Activated CD8-positive, alpha-beta T cell treated with anti-CD3 and anti-CD28 coated beads, Interleukin-2, amount 10 ng/mL, durations not matched to agents 7 days and 5 days (primary cell): ENCODE data around the gene CHMP3. TPM values are rescaled to one million over a fixed set of nuclear protein-coding genes. Genes with fewer than 3 reads are reported as not detected.
A peak's percentile ranks its signal among the peaks of the same experiment; 100 is the strongest.
"Not testable (repeated sequence)": the region's sequence is repeated elsewhere in the genome, so short reads cannot be mapped to it uniquely, and the experiment has no call there.

Source experiments
- ATAC-seq: fragments of 150-1000 bp; cut with Tn5 transposase; one replicate; pipeline ENCODE4 v1.10.0; 2021; ENCODE audit warnings: moderate library complexity
- CTCF ChIA-PET: fragments of 350-600 bp; sonication (Branson Sonifier 250); formaldehyde crosslinking; loops from one replicate; lab custom pipeline; 2021; ENCODE audit warnings: antibody characterized with exemption; lab: Charles Lee
- POLR2A ChIA-PET: fragments of 350-600 bp; sonication (Branson Sonifier 250); formaldehyde crosslinking; loops from one replicate; lab custom pipeline; 2021; ENCODE audit warnings: antibody characterized with exemption; lab: Charles Lee
- DNase-seq: peaks from one replicate; pipeline ENCODE4 v3.0.0-alpha.2; 2020
- H3K27ac Mint-ChIP-seq: one replicate; pipeline ENCODE4 v1.8.0; 2021; ENCODE audit warnings: mild to moderate bottlenecking, mixed read lengths
- H3K27me3 Mint-ChIP-seq: one replicate; pipeline ENCODE4 v1.8.0; 2021; ENCODE audit warnings: low read depth, mixed read lengths
- H3K36me3 Mint-ChIP-seq: one replicate; pipeline ENCODE4 v1.8.0; 2021; ENCODE audit warnings: low read depth, mixed read lengths
- H3K4me1 Mint-ChIP-seq: one replicate; pipeline ENCODE4 v1.8.0; 2021; ENCODE audit warnings: low read depth, mixed read lengths
- H3K4me3 Mint-ChIP-seq: one replicate; pipeline ENCODE4 v1.8.0; 2021; ENCODE audit warnings: mild to moderate bottlenecking, mixed read lengths
- H3K9me3 Mint-ChIP-seq: one replicate; pipeline ENCODE4 v1.8.0; 2022; ENCODE audit warnings: mixed read lengths; ENCODE audit not compliant: insufficient read depth
- total RNA-seq, 2 experiments: library from RNA; stranded (reverse); gene quantifications; one replicate each; pipeline ENCODE4 v1.2.3, GENCODE V29; 2021

The CHMP3 gene
- total RNA-seq = 10 to 100 TPM; 38.4 to 39.9 TPM

DNA sequence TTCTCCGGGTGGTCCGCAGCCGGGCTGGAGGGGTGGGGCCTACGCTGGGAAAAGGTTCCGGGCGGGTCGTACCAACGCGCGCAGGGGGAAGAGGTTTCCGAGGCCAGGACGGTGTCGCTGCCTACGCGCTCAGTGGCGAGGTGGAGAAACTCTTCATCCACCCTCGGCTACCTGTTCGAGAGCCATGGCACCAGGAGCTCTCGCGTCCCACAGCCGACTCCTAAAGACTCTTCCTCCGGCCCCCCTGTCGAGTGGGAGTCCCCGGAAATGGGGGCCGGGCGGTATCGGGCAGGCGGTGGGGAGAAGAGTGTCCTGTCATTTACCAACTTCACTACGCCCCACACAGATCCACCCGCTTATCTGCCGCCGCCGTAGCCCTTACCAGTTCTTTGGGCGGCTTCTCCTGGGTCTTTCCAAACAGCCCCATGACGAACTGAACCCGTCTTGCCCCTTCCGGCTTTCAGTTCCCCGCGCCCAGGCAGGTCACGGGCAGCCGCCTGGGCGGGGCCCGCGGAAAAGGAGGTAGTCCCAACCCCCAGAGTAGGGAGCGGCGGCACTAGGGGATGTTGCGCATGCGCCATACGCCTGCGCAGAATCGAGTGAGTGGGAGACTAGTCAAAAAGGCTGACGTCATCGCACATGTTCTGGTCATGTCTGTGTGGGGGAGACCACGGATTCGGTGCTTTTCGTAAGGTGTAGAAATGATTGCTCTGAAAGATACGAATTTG, at the start of gene CHMP3:
Gene CHMP3 (minus strand): TSS at position 522 of the 728 bp plus-strand sequence. CDS start 95 bp downstream, at position 427.
- Mint-ChIP-seq H3K4me1 (peaks cover 34% of the 10 kb centered on the region), H3K4me3 (peak within 1 kb of the TSS; percentile 95), H3K36me3 (peaks cover 39% of the 10 kb centered on the region), H3K27me3 (no peaks in the 10 kb centered on the region), H3K9me3 (no peaks in the 10 kb centered on the region), H3K27ac (peak within 1 kb of the TSS; percentile 99)
- ATAC-seq = peak; percentile 91
- CTCF ChIA-PET = interaction anchor here (0.8 to 1.3 kb wide), 3 partner anchors 12 to 59 kb away, joined by 3 to 4 read pairs (median 4); no protein-coding TSS in a partner anchor
- peak; percentile 97 for DNase-seq
- POLR2A ChIA-PET = interaction anchor here (0.8 to 2.7 kb wide), 7 partner anchors 10 to 368 kb away, joined by 3 to 16 read pairs (median 7); partner anchors contain the start of genes IMMT, KDM3A and MRPL35

DNA sequence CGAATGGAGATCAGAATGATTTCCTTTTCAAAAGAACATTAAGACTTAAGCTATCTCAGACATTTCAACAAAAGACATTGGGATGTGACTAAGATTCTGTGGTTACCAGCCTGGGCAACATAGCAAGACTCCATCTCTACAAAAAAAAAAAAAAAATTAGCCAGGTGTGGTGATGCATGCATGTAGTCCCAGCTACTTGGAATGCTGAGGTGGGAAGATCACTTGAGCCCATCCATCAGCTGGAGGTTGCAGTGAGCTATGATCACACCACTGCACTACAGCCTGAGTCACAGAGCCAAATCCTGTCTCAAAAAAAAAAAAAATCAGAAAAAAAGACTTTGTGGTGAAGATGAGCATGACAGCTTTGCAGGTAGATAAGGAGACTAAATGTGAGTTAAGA, 47.6 kb upstream of the CHMP3 start:
- peaks cover 15% of the 10 kb centered on the region for H3K4me1 Mint-ChIP-seq
- peaks cover 44% of the 10 kb centered on the region for H3K36me3 Mint-ChIP-seq
- H3K4me3 Mint-ChIP-seq = no peak overlapping the region
- no peaks in the 10 kb centered on the region for H3K9me3 Mint-ChIP-seq
- ChIA-PET CTCF (interaction anchor here (1.0 to 1.4 kb wide), 2 partner anchors 18 to 65 kb away, joined by 3 to 4 read pairs; no protein-coding TSS in a partner anchor), POLR2A (no interaction called here)
- H3K27me3 Mint-ChIP-seq = no peaks in the 10 kb centered on the region
- DNase-seq = no peak
- no peak for ATAC-seq
- H3K27ac Mint-ChIP-seq = no peak overlapping the region

- Mint-ChIP-seq H3K36me3 (peaks cover 52% of the 10 kb centered on the region), H3K9me3 (no peaks in the 10 kb centered on the region), H3K4me1 (peaks cover 15% of the 10 kb centered on the region), H3K27me3 (no peaks in the 10 kb centered on the region), H3K4me3 (no peak overlapping the region), H3K27ac (peak overlapping the region; percentile 14)
- DNase-seq (no peak), ATAC-seq (no peak)
- CTCF ChIA-PET = interaction anchor here (1.0 kb wide), 1 partner anchor 40 kb away, joined by 3 read pairs; no protein-coding TSS in a partner anchor
- POLR2A ChIA-PET = no interaction called here
Measured at GRCh38 chr2:86608832-86609410, 45.7 kb upstream of the CHMP3 start.

GRCh38 chr2:86603905-86604304, 40.7 kb upstream of the CHMP3 start:
- Mint-ChIP-seq H3K4me1 (peaks cover 12% of the 10 kb centered on the region), H3K36me3 (peaks cover 31% of the 10 kb centered on the region), H3K27ac (no peak overlapping the region), H3K27me3 (no peaks in the 10 kb centered on the region), H3K9me3 (no peaks in the 10 kb centered on the region), H3K4me3 (no peak overlapping the region)
- POLR2A ChIA-PET = no interaction called here
- CTCF ChIA-PET = interaction anchor here (0.8 kb wide), 1 partner anchor 217 kb away, joined by 4 read pairs; no protein-coding TSS in a partner anchor
- no peak for DNase-seq
- ATAC-seq = no peak

DNA sequence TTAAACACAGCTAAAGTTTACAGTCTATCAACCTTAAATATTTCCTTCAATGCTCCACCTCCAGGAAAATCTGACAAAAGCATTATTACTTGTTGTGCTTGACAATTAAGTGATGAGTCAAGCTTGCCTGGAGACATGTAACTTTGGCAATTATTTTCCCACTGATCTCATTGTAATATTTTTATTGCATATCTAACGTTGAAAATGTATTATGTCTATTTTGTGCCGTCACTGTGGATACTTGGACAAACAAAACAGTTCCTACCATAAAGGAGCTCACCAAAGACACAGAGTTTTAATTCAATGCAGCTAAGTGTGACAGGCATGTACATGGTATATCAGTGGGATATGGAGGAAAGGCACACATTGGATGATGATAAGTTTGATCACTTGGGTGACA, 35.7 kb upstream of the CHMP3 start:
- Mint-ChIP-seq H3K27me3 (peaks cover 7% of the 10 kb centered on the region), H3K4me3 (no peak overlapping the region), H3K9me3 (peaks cover 3% of the 10 kb centered on the region), H3K4me1 (peaks cover 8% of the 10 kb centered on the region), H3K36me3 (peaks cover 11% of the 10 kb centered on the region), H3K27ac (no peak overlapping the region)
- DNase-seq (no peak), ATAC-seq (no peak)
- ChIA-PET POLR2A (no interaction called here), CTCF (interaction anchor here (0.7 kb wide), 1 partner anchor 18 kb away, joined by 3 read pairs; no protein-coding TSS in a partner anchor)

DNA sequence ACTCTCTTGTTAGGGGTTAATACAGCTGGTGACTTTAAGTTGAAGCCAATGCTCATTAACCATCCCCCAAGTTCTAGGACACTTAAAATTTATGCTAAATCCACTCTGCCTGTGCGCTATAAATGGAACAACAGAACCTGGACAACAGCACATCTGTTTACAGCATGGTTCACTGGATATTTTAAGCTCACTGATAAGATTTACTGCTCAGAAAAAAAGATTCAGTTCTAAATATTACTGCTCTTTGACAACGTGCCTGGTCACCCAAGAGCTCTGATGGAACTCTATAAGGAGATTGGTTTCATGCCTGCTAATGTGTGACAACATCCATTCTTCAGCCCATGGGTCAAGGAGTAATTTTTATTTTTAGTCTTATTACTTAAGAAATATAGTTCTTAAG, 32.9 kb upstream of the CHMP3 start:
- no peak for DNase-seq
- Mint-ChIP-seq H3K27ac (no peak overlapping the region), H3K4me1 (peaks cover 7% of the 10 kb centered on the region), H3K27me3 (peaks cover 15% of the 10 kb centered on the region), H3K9me3 (peaks cover 3% of the 10 kb centered on the region), H3K4me3 (no peak overlapping the region), H3K36me3 (no peaks in the 10 kb centered on the region)
- ChIA-PET POLR2A (no interaction called here), CTCF (interaction anchor here (0.6 to 1.4 kb wide), 2 partner anchors 14 to 128 kb away, joined by 3 to 4 read pairs; no protein-coding TSS in a partner anchor)
- no peak for ATAC-seq

DNA sequence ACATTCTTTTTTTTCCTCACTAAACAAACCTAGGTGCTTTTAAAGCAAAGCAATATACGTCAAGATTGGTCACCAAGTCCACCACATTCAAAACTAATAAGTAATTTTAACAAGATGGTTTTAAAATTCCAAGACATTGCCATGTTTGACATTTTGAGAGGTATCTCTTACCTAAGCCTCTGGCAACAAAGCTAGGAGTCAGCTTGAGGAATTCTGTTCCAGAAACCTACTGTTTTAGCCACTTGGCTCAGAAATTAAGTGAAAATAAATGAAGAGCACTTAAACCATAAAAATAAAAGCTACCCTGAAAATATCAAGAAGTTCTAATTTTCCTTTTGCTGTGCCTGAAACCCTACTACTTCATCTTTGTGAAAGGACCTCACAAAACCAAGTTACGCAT, 30.0 kb upstream of the CHMP3 start:
- H3K9me3 Mint-ChIP-seq = peaks cover 3% of the 10 kb centered on the region
- H3K36me3 Mint-ChIP-seq = no peaks in the 10 kb centered on the region
- H3K4me3 Mint-ChIP-seq = no peak overlapping the region
- peaks cover 21% of the 10 kb centered on the region for H3K27me3 Mint-ChIP-seq
- no peaks in the 10 kb centered on the region for H3K4me1 Mint-ChIP-seq
- ATAC-seq (no peak), DNase-seq (no peak)
- ChIA-PET POLR2A (no interaction called here), CTCF (interaction anchor here (1.1 to 1.7 kb wide), 2 partner anchors 9 to 17 kb away, joined by 3 to 4 read pairs; no protein-coding TSS in a partner anchor)
- no peak overlapping the region for H3K27ac Mint-ChIP-seq

DNA sequence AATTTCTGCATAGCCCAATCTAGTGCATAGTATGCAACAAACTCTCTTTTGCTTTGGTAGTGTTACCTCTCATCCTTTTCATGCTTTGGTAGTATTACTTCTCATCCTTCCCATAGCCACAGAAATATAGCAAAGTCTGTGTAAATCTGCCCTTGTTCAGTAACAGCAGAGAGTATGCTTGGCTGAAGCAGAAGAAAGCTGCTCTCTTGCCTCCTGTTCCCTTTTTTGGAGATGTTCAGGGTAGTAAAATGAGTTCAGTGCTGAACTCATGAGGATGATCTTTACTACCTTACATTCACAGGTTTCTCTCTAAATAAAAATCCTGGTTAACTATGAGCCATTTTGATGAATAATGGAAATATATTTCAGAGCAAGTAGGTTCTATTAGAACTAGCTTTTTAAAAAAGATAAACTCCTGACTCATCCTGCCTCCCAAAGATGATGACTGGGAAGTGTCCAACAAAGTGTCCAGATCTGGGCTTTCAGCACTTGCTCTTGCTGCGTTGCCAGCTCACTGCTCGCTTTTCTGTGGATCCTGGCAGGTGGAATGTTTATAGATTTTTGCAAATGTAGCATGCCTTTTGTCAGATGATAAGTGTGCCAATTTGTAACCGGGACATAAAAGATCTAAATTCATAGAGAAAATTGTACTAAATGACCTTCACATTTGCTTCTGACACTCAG, 29.4 kb upstream of the CHMP3 start:
- Mint-ChIP-seq H3K27me3 (peaks cover 21% of the 10 kb centered on the region), H3K4me1 (no peaks in the 10 kb centered on the region), H3K9me3 (no peaks in the 10 kb centered on the region), H3K36me3 (no peaks in the 10 kb centered on the region), H3K4me3 (no peak overlapping the region), H3K27ac (no peak overlapping the region)
- ATAC-seq = no peak
- ChIA-PET POLR2A (interaction anchor here (1.0 kb wide), 1 partner anchor 152 kb away, joined by 3 read pairs; the partner anchor contains the start of gene KDM3A), CTCF (interaction anchor here (1.1 to 1.7 kb wide), 2 partner anchors 8 to 18 kb away, joined by 3 to 4 read pairs; no protein-coding TSS in a partner anchor)
- no peak for DNase-seq

DNA sequence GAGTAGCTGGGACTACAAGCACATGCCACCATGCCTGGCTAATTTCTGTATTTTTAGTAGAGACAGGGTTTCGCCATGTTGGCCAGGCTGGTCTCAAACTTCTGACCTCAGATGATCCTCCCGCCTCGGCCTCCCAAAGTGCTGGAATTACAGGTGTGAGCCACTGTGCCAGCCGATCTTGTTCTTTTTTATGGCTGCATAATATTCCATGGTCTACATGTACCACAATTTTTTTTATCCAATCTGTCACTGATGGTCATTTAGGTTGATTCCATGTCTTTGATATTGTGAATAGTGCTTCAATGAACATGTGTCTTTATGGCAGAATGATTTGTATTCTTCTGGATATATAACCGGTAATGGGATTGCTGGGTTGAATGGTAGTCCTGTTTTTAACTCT, 26.5 kb upstream of the CHMP3 start:
- POLR2A ChIA-PET, H3K4me1 Mint-ChIP-seq, ATAC-seq, H3K27ac Mint-ChIP-seq, CTCF ChIA-PET, DNase-seq, H3K36me3 Mint-ChIP-seq, H3K9me3 Mint-ChIP-seq, H3K4me3 Mint-ChIP-seq: not testable (repeated sequence)
- peaks cover 19% of the 10 kb centered on the region for H3K27me3 Mint-ChIP-seq

DNA sequence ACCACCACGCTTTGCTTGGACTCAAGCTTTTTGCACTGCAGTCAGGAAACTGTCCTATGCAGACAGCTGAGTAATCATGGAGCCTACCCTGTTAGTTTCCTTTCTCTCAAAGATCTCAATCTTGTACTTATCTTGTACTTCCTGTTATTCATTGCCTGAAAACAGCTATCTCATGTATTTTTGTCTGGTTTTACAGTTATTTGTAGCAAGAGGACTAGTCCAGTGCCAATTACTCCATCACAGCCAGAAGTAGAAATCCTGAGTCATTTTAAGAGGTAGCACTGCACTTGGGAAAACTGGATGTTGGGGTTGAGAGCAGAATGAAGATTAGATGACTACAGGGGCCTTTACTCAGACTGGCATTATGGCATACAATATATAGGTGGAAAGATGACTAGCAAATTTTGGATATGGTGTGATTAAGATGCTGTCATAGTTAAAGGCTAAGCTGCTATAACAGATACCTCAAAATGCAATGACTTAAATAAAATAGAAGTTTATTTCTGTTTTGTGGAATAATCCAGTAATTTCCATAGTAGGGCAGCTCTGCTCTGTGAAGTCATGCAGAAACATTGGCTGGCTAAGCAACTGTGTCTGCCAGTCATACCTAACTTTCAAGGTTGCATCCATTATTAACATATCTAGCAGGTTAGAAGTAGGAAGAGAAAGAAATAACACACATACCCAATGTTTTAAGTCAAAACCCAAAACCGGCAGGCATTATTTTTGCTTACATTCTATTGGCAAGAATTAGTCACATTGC, 21.1 kb upstream of the CHMP3 start:
- Mint-ChIP-seq H3K4me1 (peaks cover 7% of the 10 kb centered on the region), H3K36me3 (peaks cover 7% of the 10 kb centered on the region), H3K9me3 (peaks cover 5% of the 10 kb centered on the region), H3K27me3 (peaks cover 4% of the 10 kb centered on the region), H3K4me3 (no peak overlapping the region), H3K27ac (peak overlapping the region; percentile 80)
- ChIA-PET CTCF (interaction anchor here (0.6 to 0.9 kb wide), 3 partner anchors 8 to 181 kb away, joined by 3 read pairs; no protein-coding TSS in a partner anchor), POLR2A (interaction anchor here (1.2 to 3.0 kb wide), 3 partner anchors 22 to 143 kb away, joined by 4 to 16 read pairs (median 6); partner anchors contain the start of genes CHMP3 and KDM3A)
- DNase-seq (no peak), ATAC-seq (peak; percentile 67)

DNA sequence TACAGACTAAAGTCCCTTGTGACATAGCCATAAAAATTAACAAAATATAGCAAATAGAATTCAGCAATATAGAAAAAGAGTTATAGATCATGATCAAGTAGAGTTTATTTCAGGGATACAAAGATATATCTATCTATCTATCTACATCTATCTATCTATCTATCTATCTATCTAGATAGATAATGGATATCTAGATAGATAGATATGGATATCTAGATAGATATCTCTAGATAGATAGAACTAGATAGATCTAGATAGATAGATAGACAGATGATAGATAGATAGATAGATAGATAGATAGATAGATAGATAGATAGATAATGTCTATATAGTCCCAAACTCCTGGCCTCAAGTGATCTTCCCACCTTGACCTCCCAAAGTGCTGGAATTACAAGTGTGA, 17.3 kb upstream of the CHMP3 start:
- Mint-ChIP-seq H3K27me3 (no peaks in the 10 kb centered on the region), H3K9me3 (peaks cover 5% of the 10 kb centered on the region), H3K36me3 (peaks cover 7% of the 10 kb centered on the region), H3K4me1 (peaks cover 7% of the 10 kb centered on the region), H3K4me3 (no peak overlapping the region), H3K27ac (no peak overlapping the region)
- no peak for DNase-seq
- ChIA-PET CTCF (no interaction called here), POLR2A (no interaction called here)
- ATAC-seq = no peak
